ENCODE data around the gene GPR61. TPM values are rescaled to one million over a fixed set of nuclear protein-coding genes. Genes with fewer than 3 reads are reported as not detected.

GPR61 gene
- total and polyA plus RNA-seq, 2 of the 4 experiments (the other 2 are of a cell fraction) = not detected

DNA sequence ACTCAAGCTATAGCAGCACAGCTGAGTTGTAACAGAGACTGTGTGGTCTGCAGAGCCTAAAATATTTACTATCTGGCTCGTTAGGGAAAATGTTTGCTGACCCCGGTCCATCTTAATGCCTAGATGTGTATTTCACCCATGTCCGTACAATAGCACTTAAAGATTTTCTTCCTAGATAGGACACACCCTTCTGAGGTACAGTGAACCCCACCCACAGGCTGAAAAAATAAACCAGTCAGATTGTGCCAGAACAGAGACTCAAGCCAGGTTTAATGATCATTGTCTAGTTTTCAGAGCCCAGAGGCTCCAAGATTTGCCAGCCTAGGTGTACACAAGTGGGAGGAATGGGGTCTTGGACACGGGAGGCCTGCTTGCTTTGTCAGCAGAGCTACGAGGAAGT is 35.7 kb upstream of the GPR61 start:
- no CpG with 5 or more reads among the region's 5 CpGs for WGBS, 2 experiments (ENCODE audit: extremely low coverage in 2 of 2, insufficient read length in 1 of 2)
- Histone ChIP-seq H3K36me3 (ENCODE audit: control insufficient read depth, insufficient read depth, low read length) (peaks cover 2% of the 10 kb centered on the region; the same call in 1 of the 2 replicates), H3K4me3 (ENCODE audit: insufficient read depth, low read depth, low read length) (no peak overlapping the region), H2AFZ (replicated peaks; ENCODE audit: low read length, poor library complexity) (no peak overlapping the region), H3K14ac (replicated peaks; ENCODE audit: low read depth, low read length) (no peak overlapping the region), H4K91ac (ENCODE audit: insufficient read depth, low read depth, low read length) (no peak overlapping the region), H3K23ac (ENCODE audit: low read depth, low read length) (no peak overlapping the region), H3K27ac (ENCODE audit: insufficient read depth, low read length) (no peak overlapping the region), H3K4me1 (ENCODE audit: control insufficient read depth, insufficient read depth, low read length) (peaks cover 28% of the 10 kb centered on the region), H2AK9ac (replicated peaks; ENCODE audit: low read depth, low read length, poor library complexity) (no peak overlapping the region), H3K9me1 (ENCODE audit: insufficient read depth, low read length) (peaks cover 25% of the 10 kb centered on the region), H3K79me1 (ENCODE audit: low read depth in 1 of 2, low read length in 2 of 2) (peaks cover 0 to 24% of the 10 kb centered on the region in 2 experiments; a peak in 2 of 4 replicates), H3K9me3 (ENCODE audit: control insufficient read depth, insufficient read depth, low read length) (no peaks in the 10 kb centered on the region), H3K4ac (ENCODE audit: low read depth, low read length) (no peak overlapping the region), H2AK5ac (ENCODE audit: low read depth, low read length) (no peak overlapping the region), H4K5ac (ENCODE audit: low read depth, low read length) (no peak overlapping the region), H3K27me3 (ENCODE audit: control insufficient read depth, insufficient read depth, low read length) (peaks cover 3% of the 10 kb centered on the region; the same call in 1 of the 2 replicates), H3K9ac (ENCODE audit: low read depth, low read length) (no peak overlapping the region), H4K20me1 (ENCODE audit: insufficient read depth, low read length) (peaks cover 9% of the 10 kb centered on the region), H4K8ac (ENCODE audit: low read depth in 2 of 2, low read length in 2 of 2) (no peak overlapping the region), H3K18ac (ENCODE audit: low read depth, low read length) (no peak overlapping the region), H2BK120ac (ENCODE audit: low read depth, low read length) (no peak overlapping the region), H3K56ac (ENCODE audit: extremely low read depth, insufficient read depth, low read length) (no peak overlapping the region), H2BK5ac (ENCODE audit: low read depth, low read length, poor library complexity, severe bottlenecking) (no peak overlapping the region), H2BK15ac (ENCODE audit: low read depth, low read length) (no peak overlapping the region), H3K4me2 (ENCODE audit: low read depth, low read length) (no peak overlapping the region), H2BK20ac (ENCODE audit: low read depth, low read length) (no peak overlapping the region)
- DNase-seq (no peak), ATAC-seq (ENCODE audit: low read depth) (no peak)
- intact Hi-C loops (cut with micrococcal nuclease) (no loop called here), dilution Hi-C loops (cut with HindIII; ENCODE audit: low sequenced_read_pairs, unreplicated experiment) (no loop called here), in situ Hi-C loops (cut with MboI; ENCODE audit: low sequenced_read_pairs) (no loop called here)
- CTCF ChIA-PET = no interaction called here
- no peak for TF ChIP-seq MAZ (IDR thresholded peaks at IDR 0.05; ENCODE audit: borderline replicate concordance, low read depth, low read length)
- no peak for TF ChIP-seq RAD21 (IDR thresholded peaks at IDR 0.05; ENCODE audit: low read length)
- TF ChIP-seq, protein P1, sequence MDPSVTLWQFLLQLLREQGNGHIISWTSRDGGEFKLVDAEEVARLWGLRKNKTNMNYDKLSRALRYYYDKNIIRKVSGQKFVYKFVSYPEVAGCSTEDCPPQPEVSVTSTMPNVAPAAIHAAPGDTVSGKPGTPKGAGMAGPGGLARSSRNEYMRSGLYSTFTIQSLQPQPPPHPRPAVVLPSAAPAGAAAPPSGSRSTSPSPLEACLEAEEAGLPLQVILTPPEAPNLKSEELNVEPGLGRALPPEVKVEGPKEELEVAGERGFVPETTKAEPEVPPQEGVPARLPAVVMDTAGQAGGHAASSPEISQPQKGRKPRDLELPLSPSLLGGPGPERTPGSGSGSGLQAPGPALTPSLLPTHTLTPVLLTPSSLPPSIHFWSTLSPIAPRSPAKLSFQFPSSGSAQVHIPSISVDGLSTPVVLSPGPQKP (IDR thresholded peaks at IDR 0.05; ENCODE audit: borderline replicate concordance, low read depth, low read length) = no peak
- no peak for TF ChIP-seq FOS (IDR thresholded peaks at IDR 0.05; ENCODE audit: low read depth, low read length)
- no peak for TF ChIP-seq NFE2L2 (IDR thresholded peaks at IDR 0.05; ENCODE audit: low read depth, low read length)
- TF ChIP-seq RFX5 (IDR thresholded peaks at IDR 0.05; ENCODE audit: low read depth, low read length) = no peak
- TF ChIP-seq BHLHE40 (IDR thresholded peaks at IDR 0.05; ENCODE audit: low read depth, low read length) = no peak
- no peak for TF ChIP-seq CHD1 (IDR thresholded peaks at IDR 0.05; ENCODE audit: low read depth, low read length)
- no peak for TF ChIP-seq MAFK (IDR thresholded peaks at IDR 0.05; ENCODE audit: low read depth, low read length)
- no peak for TF ChIP-seq MXI1 (IDR thresholded peaks at IDR 0.05; ENCODE audit: borderline replicate concordance, low read depth, low read length)
- TF ChIP-seq, protein P2, sequence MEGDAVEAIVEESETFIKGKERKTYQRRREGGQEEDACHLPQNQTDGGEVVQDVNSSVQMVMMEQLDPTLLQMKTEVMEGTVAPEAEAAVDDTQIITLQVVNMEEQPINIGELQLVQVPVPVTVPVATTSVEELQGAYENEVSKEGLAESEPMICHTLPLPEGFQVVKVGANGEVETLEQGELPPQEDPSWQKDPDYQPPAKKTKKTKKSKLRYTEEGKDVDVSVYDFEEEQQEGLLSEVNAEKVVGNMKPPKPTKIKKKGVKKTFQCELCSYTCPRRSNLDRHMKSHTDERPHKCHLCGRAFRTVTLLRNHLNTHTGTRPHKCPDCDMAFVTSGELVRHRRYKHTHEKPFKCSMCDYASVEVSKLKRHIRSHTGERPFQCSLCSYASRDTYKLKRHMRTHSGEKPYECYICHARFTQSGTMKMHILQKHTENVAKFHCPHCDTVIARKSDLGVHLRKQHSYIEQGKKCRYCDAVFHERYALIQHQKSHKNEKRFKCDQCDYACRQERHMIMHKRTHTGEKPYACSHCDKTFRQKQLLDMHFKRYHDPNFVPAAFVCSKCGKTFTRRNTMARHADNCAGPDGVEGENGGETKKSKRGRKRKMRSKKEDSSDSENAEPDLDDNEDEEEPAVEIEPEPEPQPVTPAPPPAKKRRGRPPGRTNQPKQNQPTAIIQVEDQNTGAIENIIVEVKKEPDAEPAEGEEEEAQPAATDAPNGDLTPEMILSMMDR (conservative IDR thresholded peaks at IDR 0.05; ENCODE audit: low read depth, low read length) = no peak
- TF ChIP-seq RCOR1 (IDR thresholded peaks at IDR 0.05; ENCODE audit: insufficient replicate concordance, low read length) = no peak
- TF ChIP-seq SMC3 (IDR thresholded peaks at IDR 0.05; ENCODE audit: low read depth, low read length) = no peak
- TF ChIP-seq CEBPB (IDR thresholded peaks at IDR 0.05; ENCODE audit: low read depth, low read length) = no peak
- TF ChIP-seq POLR2A (IDR thresholded peaks at IDR 0.05; ENCODE audit: low read depth, low read length) = no peak
- TF ChIP-seq, protein P3, sequence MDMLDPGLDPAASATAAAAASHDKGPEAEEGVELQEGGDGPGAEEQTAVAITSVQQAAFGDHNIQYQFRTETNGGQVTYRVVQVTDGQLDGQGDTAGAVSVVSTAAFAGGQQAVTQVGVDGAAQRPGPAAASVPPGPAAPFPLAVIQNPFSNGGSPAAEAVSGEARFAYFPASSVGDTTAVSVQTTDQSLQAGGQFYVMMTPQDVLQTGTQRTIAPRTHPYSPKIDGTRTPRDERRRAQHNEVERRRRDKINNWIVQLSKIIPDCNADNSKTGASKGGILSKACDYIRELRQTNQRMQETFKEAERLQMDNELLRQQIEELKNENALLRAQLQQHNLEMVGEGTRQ (IDR thresholded peaks at IDR 0.05; ENCODE audit: low read depth, low read length) = no peak
- POLR2A ChIA-PET (ENCODE audit: unreplicated experiment) = no interaction called here
- BruUV-seq (replicated peaks) = no TSS peak
